Smooth muscle cell (in vitro differentiated cells): ENCODE data around the gene RAB22A. TPM values are rescaled to one million over a fixed set of nuclear protein-coding genes. Genes with fewer than 3 reads are reported as not detected.
A peak's percentile ranks its signal among the peaks of the same experiment; 100 is the strongest.

ENCODE experiments used
- DNase-seq: peaks from one replicate; lab custom pipeline; 2025; ENCODE audit not compliant: unreplicated experiment; lab: John Stamatoyannopoulos, UW
- H2AFZ ChIP-seq: fragments of 200-600 bp; sonication (generic); 2 replicates; pipeline ENCODE4 v1.6.0; 2016; ENCODE audit warnings: antibody characterized with exemption, low read depth, mild to moderate bottlenecking
- H3F3A ChIP-seq: fragments of 200-600 bp; sonication (generic); 2 replicates; pipeline ENCODE4 v1.6.0; 2017; ENCODE audit warnings: antibody characterized with exemption, low read depth
- H3K27ac ChIP-seq: fragments of 200-600 bp; sonication (generic); 2 replicates; pipeline ENCODE4 v1.5.1; 2016; ENCODE audit warnings: low read depth, mild to moderate bottlenecking
- H3K27me3 ChIP-seq: fragments of 200-600 bp; sonication (generic); 2 replicates; pipeline ENCODE4 v1.6.1; 2016; ENCODE audit warnings: low read depth, mild to moderate bottlenecking
- H3K36me3 ChIP-seq: fragments of 200-600 bp; sonication (generic); 2 replicates; pipeline ENCODE4 v1.5.1; 2016; ENCODE audit warnings: low read depth
- H3K4me1 ChIP-seq: fragments of 200-600 bp; sonication (generic); 2 replicates; pipeline ENCODE4 v1.5.1; 2016; ENCODE audit warnings: low read depth
- H3K4me2 ChIP-seq: fragments of 200-600 bp; sonication (generic); 2 replicates; pipeline ENCODE4 v1.6.0; 2016; ENCODE audit warnings: mild to moderate bottlenecking
- H3K4me3 ChIP-seq: fragments of 200-600 bp; sonication (generic); 2 replicates; pipeline ENCODE4 v1.5.1; 2016; ENCODE audit warnings: mild to moderate bottlenecking
- H3K79me2 ChIP-seq: fragments of 200-600 bp; sonication (generic); 2 replicates; pipeline ENCODE4 v1.6.0; 2016; ENCODE audit warnings: low read depth, mild to moderate bottlenecking
- H3K9ac ChIP-seq: fragments of 200-600 bp; sonication (generic); 2 replicates; pipeline ENCODE4 v1.6.0; 2016; ENCODE audit warnings: low read depth
- H3K9me3 ChIP-seq: fragments of 200-600 bp; sonication (generic); replicated peaks from 2 replicates; pipeline ENCODE4 v1.5.1; 2016; ENCODE audit warnings: low read depth
- H4K20me1 ChIP-seq: fragments of 200-600 bp; sonication (generic); 2 replicates; pipeline ENCODE4 v1.6.0; 2016; ENCODE audit warnings: low read depth
- WGBS: methylation state at CpG from one replicate; pipeline ENCODE4 v1.1.7; 2016; ENCODE audit warnings: low lambda C conversion rate; 5-methylcytosine and 5-hydroxymethylcytosine counted together
- polyA plus RNA-seq: library from polyadenylated mRNA; unstranded; fragments of >200 nt; fragmentation: Nextera tagmentation; extraction: Ambion mirVana; gene quantifications from 2 replicates; pipeline ENCODE4 v1.2.1, GENCODE V29; 2016
- total RNA-seq: library from RNA; depleted of rRNA; stranded (reverse); fragments of >200 nt; gene quantifications from 2 replicates; pipeline ENCODE4 v1.2.3, GENCODE V29; 2014
- TF ChIP-seq, protein P1 (sequence below): fragments of 200-600 bp; sonication (generic); IDR thresholded peaks from 2 replicates; pipeline ENCODE4 v1.5.1; 2017; ENCODE audit warnings: borderline replicate concordance, mild to moderate bottlenecking, antibody characterized with exemption; ENCODE audit not compliant: insufficient read depth, poor library complexity, severe bottlenecking

RAB22A gene
- total and polyA plus RNA-seq, 2 experiments from 2014 or later: 14.0 to 23.7 TPM

DNA sequence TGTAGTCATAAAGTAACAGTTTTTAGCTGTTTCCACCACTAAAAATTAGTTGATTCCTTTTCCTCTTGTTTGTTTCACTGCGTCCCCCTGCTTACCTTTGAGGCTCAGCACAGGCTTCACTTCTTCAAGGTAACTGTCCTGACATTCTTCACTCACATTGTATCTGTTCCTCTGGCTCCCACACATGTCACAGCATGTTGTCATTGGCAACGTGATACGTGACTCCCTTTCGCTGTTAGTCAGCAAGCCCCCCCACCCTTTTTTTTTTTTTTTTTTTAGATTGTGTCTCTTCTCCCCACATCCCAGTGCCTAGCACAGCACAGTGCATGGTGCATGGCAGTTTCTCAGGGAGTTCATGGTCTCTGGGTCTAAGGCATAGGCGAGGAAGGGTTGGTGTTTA, 92.8 kb downstream of the RAB22A start:
- peaks cover 4% of the 10 kb centered on the region for H3K4me1 ChIP-seq
- H3K4me2 ChIP-seq: no peak overlapping the region
- TF ChIP-seq, protein P1, sequence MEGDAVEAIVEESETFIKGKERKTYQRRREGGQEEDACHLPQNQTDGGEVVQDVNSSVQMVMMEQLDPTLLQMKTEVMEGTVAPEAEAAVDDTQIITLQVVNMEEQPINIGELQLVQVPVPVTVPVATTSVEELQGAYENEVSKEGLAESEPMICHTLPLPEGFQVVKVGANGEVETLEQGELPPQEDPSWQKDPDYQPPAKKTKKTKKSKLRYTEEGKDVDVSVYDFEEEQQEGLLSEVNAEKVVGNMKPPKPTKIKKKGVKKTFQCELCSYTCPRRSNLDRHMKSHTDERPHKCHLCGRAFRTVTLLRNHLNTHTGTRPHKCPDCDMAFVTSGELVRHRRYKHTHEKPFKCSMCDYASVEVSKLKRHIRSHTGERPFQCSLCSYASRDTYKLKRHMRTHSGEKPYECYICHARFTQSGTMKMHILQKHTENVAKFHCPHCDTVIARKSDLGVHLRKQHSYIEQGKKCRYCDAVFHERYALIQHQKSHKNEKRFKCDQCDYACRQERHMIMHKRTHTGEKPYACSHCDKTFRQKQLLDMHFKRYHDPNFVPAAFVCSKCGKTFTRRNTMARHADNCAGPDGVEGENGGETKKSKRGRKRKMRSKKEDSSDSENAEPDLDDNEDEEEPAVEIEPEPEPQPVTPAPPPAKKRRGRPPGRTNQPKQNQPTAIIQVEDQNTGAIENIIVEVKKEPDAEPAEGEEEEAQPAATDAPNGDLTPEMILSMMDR: no peak
- no peak overlapping the region for H2AFZ ChIP-seq
- H3K79me2 ChIP-seq: peaks cover 96% of the 10 kb centered on the region
- no peaks in the 10 kb centered on the region for H3K9me3 ChIP-seq
- H4K20me1 ChIP-seq: peaks cover 100% of the 10 kb centered on the region
- no peak overlapping the region for H3K27ac ChIP-seq
- no peak for DNase-seq
- no peak overlapping the region for H3K4me3 ChIP-seq
- H3K9ac ChIP-seq: no peak overlapping the region
- H3K27me3 ChIP-seq: no peaks in the 10 kb centered on the region
- WGBS: 71% methylated on average over 5 of the region's 5 CpGs
- peaks cover 5% of the 10 kb centered on the region for H3F3A ChIP-seq
- no peaks in the 10 kb centered on the region for H3K36me3 ChIP-seq

DNA sequence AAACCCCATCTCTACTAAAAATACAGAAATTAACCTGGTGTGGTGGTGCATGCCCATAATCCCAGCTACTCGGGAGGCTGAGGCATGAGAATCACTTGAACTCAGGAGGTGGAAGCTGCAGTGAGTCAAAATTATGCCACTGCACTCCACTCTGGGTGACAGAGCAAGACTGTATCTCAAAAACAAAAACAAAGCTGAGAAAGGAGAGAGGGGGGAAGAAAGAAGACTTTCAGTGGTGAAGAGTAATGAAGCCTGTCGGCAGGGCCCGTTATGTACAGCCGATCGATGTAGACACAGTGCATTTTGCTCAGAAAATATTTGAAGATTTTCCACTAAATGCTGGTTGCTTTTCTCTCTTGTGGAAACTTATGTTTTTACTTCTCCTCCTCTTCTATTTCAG, 93.3 kb downstream of the RAB22A start:
- H3K4me3 ChIP-seq: no peak overlapping the region
- no peaks in the 10 kb centered on the region for H3K27me3 ChIP-seq
- no peak overlapping the region for H3K27ac ChIP-seq
- DNase-seq: no peak
- H3K36me3 ChIP-seq: no peaks in the 10 kb centered on the region
- H3K4me1 ChIP-seq: peaks cover 5% of the 10 kb centered on the region
- H4K20me1 ChIP-seq: peaks cover 100% of the 10 kb centered on the region
- H3K9ac ChIP-seq: no peak overlapping the region
- H3K9me3 ChIP-seq: no peaks in the 10 kb centered on the region
- H2AFZ ChIP-seq: no peak overlapping the region
- TF ChIP-seq, protein P1: no peak
- 96% methylated on average over 5 of the region's 5 CpGs for WGBS
- no peak overlapping the region for H3K4me2 ChIP-seq
- peaks cover 96% of the 10 kb centered on the region for H3K79me2 ChIP-seq
- H3F3A ChIP-seq: peaks cover 5% of the 10 kb centered on the region

DNA sequence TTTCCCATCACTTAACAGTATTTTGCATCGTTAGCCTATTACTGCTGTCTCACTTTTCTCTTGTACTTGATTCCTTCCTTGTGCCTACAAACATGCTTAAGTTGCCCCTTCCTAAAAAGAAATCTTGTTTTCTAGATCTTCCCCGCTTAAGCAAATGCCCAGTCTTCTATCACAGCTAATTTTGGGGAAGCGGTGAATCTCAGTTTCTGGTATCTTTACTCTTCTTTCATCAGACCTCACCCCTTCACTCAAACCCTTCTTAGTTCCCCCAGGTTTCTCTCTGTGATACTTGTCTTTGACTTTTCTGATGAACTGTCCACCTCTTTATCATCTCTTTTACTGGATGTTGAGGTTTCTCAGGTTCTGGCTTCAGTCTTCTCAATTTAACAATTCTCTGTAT, 93.8 kb downstream of the RAB22A start:
- Histone ChIP-seq H3K9ac (no peak overlapping the region), H3F3A (peaks cover 5% of the 10 kb centered on the region), H3K4me1 (peaks cover 7% of the 10 kb centered on the region), H3K4me2 (no peak overlapping the region), H3K27me3 (no peaks in the 10 kb centered on the region), H2AFZ (no peak overlapping the region), H3K27ac (no peak overlapping the region), H3K36me3 (no peaks in the 10 kb centered on the region), H4K20me1 (peaks cover 100% of the 10 kb centered on the region), H3K79me2 (peaks cover 96% of the 10 kb centered on the region), H3K4me3 (no peak overlapping the region), H3K9me3 (no peaks in the 10 kb centered on the region)
- DNase-seq: no peak
- TF ChIP-seq, protein P1: no peak
- WGBS: 99% methylated on average over 3 of the region's 3 CpGs

DNA sequence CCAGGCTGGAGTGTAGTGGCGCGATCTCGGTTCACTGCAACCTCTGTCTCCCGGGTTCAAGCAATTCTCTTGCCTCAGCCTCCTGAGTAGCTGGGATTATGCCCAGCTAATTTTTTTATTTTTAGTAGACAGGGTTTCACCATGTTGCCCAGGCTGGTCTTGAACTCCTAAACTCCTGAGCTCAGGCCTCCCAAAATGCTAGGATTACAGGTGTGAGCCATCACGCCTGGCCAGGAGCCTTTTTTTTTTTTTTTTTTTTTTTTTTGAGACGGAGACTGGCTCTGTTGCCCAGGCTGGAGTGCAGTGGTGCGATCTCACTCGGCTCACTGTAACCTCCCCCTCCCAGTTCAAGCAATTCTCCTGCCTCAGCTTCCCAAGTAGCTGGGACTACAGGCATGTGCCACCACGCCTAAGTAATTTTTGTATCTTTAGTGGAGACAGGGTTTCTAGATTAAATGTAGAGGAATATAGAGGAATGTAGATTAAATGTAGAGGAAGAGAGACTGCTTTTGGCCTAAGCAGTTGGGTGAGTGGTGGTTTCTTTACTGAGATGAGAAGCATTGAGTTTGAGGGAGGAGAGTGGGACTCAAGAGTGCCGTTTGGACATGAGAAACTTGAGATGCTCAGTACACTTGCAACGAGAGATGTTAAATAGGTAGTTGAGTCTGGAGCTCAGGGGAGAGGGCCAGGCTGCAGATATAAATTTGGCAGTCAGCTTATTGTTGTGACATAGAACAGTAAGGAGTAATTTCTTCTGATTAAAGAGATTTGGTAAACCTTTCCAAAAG, 96.2 kb downstream of the RAB22A start:
- TF ChIP-seq, protein P1: no peak
- Histone ChIP-seq H3F3A (peaks cover 5% of the 10 kb centered on the region), H3K4me1 (peaks cover 9% of the 10 kb centered on the region), H3K27ac (peak overlapping the region; percentile 40), H3K4me3 (no peak overlapping the region), H2AFZ (no peak overlapping the region), H3K36me3 (no peaks in the 10 kb centered on the region), H3K4me2 (no peak overlapping the region), H3K9ac (no peak overlapping the region), H4K20me1 (peaks cover 100% of the 10 kb centered on the region), H3K9me3 (no peaks in the 10 kb centered on the region), H3K79me2 (peaks cover 96% of the 10 kb centered on the region), H3K27me3 (no peaks in the 10 kb centered on the region)
- WGBS: 87% methylated on average over 11 of the region's 11 CpGs
- no peak for DNase-seq
